ENCODE results near the gene ACTR3.

ACTR3 gene

DNA sequence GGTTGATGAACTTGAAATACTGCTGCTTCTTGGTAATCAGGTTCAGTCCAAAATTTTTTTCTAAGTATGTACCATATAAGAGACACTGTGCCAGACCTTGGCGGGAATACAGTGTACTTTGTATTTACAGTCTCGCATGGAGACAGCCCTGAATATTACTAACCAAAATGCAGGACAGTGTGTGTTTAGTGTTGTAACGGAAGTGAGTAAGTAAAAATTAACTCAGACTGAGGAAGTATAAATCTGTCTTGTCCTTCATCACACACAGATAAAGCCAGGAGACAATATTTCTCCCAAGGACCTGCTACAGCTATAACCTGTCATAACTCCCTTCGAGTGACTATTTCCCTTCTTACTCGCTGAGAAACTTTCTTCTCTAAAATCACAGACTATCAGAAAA is 76.9 kb downstream of the ACTR3 start:
- no peak for DNase-seq

DNA sequence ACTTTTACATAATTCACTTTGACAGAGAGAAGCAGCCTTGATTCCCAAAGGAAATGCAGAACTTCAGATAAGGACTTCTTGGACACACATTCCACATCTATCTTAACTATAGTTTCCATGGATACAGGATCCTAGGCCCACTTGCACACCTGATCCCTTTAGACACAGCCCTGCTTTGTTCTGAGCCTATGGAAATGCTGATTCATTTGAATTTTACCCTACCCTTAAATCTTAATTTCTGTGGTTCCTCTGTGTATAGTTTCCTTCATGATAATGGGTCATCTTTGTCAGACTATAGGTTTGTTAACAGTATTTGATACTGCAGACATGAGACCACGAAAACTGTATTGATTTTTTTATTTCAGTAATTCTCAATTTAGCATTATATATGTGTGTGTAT is 77.4 kb downstream of the ACTR3 start:
- no peak for DNase-seq

DNA sequence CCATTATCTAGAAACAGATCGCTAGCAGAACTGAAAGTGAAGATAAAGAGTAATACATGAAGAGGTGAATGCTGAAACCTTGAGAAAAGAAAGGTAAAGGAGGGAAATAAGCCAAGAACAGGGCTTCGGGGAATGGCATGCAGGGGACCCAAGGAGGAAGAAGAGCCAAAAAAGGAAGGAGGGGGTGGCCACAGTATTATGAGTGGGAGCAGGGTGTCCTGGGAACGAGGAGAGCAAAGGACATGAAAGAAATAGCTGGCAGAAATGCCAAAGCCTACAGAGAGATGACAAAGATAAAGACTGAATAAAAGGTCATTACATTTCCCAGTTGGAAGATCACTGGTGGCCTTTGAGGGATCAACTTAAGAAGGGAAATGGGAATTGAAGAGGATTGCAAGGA is 82.9 kb downstream of the ACTR3 start:
- no peak for DNase-seq

DNA sequence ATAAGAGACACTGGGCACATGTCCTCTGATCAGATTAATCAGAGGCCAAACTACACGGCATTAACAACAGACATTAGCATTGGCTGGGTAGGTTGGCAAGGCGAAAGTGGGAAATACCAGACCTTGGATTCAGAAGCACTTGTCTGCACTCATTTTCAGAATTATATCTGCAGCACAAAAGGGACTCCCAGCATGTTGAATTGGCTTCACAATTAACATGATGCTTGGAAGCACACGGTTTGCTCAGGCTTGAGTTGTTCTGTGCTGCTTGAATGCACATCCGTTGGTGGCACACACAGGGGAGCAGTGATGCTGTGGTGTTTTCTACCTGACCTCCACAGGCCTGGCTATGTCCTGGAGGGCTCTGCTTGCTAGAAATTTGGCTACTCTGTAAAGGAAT is 83.9 kb downstream of the ACTR3 start:
- no peak for DNase-seq

DNA sequence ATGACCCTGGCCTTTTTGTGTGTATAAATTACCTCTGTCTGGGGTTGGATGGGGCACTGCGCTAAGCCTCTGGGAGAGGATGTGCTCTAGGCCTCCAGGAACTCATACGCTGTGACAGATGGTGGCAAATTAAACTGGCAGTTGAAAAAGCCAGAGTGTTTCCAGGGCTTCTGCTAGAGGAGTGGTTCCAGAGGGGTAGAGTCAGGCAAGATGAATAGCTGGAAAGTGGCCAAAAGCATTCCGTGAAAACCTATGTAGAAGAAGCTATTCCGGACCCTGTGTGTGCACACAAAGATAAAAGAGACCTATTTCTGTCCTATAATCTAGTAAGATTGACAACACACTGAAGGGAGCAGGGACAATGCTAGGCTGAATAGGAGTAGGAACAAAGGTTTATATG is 84.8 kb downstream of the ACTR3 start:
- no peak for DNase-seq

DNA sequence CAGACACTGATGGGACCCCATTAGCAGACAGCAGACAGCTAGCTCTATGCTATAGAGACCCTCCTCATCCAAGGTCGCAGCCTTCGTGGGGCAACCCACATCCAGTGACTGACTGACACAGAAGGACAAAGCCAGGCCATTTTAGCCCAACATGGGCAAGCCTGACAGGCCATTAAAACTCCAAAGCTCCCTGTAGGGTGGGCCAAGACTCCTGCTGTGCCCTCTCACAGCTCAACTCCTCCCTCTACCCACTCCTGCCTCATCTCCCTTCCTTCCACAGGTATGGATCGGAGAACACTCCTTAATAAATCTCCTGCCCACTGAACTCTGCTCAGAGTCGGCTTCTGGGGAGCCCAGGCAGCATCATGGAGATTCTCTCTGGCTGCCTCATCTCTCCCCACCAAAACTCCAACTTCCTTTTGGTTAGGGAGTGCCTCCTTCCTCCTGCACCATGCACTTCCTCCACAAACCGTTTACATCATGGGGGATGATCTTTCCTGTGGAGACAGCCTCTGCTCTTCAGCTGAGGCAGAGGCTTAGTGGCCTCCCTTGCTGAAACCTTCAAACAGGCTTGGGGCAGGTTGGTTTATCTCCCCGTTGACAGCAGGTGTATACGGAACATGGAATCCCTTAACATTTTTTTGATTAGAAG is 86.5 kb downstream of the ACTR3 start:
- DNase-seq, result no peak

DNA sequence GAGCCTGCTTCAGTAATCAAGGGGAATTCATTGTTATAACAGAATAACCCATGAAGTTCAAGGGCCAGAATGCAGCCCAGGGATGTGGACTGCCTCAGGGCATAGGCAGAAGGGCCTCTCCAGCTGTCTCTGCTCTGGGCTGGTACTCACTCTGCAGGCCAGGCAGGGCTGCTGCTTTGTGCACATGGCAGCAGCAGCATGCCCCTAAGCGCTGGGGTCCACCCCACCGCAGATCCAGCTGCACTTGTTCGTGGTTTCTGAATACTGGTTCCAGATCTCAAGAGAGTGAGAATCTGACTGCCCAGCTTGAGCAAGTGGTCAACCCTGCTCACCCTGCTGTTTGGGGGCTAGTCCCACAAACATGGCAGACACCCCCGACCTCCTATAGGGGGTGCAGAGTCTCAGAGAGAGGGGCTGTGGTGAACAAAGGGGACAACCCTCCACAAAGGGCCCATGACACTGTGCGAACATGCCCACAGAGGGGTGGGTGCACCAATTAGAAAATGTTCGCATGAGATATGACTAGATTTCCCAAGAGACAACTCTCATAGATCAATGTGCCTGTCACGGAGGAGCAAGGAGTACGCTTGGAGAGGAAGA is 87.3 kb downstream of the ACTR3 start:
- DNase-seq, result no peak

DNA sequence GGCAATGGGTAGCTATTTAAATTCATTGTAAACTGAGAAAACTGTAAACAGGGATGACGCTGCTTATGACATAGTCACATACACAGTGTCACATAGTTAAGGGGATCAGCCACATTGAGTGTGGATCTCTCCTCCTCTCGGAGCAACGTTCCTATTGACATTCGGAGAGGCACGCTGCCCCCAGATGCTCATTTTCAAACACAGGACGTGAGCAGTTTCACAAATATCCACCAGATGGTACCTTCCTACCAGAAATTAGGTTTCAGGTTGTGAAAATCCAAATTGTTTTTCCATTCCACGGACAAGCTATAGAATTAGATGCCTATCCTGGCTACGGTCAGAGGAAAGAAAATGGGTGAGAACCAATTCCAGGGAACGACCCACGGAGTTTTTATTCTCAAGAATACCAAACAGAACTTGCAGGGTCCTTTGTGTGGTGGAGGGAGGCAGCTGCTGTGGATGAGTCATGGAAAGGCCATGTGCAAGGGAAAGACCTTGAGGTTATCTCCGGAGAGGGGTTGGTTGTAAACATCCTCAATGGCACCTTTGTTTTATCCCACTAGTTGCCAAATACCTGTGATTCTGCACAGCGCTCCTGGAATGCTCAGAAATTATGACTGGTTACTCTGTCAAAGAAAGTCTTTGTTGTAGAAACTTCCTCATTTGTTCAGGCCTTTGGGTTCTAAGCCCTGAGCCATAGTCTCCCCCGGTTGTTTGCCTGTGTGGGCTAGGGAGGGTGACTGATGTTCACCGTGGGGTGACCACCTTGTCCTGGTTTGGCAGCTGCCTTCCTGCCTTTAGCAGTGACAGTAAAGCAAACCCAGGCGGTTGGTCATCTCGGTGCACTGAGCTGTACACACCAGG is 88.0 kb downstream of the ACTR3 start:
- DNase-seq, result peak; percentile 9 to 35

DNA sequence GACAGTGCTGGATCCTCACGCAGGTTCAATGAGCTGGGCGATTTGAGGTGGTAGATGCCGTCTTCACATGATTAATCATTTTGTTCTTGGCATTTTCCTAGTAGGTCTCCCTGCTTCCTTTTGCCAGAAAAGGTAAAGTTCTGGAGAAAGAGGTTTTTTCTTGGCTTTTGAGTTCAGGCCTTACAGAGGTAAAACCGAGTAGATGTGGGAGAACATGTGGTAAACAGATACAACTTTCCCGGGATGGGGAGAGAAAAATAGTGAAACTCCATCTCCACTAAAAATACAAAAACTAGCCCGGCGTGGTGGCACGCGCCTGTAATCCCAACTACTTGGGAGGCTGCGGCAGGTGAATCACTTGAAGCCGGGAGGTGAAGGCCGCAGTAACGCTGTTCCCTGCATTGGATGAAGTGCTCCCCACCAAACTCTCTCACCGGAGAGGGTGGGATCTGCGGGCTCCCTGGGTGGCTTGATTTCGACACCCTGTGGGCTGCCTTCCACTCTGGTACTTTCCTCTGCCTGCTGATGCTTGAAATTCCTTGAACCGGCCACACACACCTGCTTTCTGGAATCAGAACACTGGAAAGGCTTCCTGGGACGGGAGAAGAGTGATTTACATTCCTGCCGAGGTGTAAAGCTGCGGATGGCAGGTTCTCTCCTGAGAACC is 88.8 kb downstream of the ACTR3 start:
- no peak for DNase-seq

DNA sequence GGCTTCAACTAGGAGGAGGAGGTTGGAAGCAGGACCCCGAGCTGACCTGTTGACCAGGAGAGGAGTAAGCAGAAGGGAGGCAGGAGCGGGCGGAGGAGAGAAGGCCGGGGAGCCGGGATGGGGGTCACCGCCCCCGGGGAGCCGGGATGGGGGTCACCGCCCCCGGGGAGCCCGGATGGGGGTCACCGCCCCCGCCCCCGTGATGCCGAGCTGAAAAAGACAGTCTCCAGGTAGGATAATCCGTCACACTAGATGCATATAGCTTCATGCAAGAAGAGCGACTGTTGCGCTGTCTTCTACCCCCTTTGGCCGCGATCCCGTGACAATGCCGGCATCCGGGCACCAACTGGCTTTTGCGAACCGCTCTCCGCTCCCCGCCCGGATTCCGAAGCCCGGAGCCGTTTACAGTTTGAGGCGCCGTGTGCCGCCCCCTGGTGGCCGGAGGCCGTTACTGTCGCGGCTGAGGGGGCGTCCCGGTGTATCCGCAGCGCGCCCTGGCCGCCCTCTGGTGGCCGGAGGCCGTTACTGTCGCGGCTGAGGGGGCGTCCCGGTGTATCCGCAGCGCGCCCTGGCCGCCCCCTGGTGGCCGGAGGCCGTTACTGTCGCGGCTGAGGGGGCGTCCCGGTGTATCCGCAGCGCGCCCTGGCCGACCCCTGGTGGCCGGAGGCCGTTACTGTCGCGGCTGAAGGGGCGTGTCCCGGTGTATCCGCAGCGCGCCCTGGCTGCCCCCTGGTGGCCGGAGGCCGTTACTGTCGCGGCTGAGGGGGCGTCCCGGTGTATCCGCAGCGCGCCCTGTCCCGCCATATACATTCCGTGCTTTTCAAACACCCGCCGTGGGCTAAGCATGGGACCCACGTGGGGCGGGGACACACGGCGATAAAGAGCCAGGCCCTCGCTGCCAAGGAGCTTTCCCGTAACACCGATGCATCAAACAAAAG is 89.6 kb downstream of the ACTR3 start:
- DNase-seq, result no peak

DNA sequence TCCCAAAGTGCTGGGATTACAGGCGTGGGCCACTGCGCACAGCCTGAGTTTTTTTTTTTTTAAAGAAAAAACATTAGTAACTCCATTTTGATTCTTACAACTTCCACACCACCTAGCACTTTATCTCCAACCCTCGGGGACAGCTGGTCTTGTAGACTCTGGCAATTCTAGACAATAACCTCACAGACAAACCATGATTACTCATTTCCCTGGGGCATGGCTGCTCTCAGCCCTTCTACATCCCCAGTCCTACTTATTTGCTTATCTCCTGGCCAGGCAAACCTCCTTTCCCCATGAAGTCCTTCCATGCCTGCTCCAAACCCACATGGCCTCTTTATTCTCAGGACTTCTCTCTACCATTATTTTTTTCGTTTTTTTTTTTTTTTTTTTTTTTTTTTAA is 91.1 kb downstream of the ACTR3 start:
- DNase-seq, result no peak

DNA sequence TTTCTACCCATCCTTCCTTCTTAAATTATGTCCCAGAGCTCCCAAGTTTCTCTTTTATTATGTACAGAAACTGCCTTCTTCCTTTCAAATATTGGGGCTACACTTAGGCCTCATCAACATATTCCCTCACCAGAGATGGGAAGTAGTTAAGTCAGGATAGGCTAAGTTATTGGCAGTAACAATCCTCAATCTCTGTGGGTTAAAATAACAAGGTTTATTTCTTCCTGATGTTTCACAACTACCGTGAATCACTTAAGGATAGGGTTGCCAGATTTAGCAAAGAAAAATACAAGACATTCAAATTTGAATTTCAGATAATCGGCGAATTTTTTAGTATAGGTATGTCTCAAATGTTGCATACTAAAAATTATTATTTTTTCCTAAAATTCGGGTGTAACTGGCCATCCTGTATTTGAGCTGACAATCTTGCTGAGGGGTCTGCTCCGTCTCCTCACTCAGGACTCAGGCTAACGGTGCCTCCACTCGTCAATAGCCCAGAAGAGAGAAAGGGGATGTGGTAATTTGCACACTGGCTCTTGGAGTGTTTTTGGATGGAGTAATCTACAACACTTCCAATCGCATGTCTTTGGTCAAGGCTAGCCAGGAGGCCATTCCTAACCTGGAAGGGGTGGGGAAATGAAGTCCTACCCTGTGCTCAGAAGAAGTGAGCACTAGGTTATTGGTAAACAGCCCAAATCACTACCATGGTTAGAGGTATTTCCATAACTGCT is 91.7 kb downstream of the ACTR3 start:
- DNase-seq, result no peak

DNA sequence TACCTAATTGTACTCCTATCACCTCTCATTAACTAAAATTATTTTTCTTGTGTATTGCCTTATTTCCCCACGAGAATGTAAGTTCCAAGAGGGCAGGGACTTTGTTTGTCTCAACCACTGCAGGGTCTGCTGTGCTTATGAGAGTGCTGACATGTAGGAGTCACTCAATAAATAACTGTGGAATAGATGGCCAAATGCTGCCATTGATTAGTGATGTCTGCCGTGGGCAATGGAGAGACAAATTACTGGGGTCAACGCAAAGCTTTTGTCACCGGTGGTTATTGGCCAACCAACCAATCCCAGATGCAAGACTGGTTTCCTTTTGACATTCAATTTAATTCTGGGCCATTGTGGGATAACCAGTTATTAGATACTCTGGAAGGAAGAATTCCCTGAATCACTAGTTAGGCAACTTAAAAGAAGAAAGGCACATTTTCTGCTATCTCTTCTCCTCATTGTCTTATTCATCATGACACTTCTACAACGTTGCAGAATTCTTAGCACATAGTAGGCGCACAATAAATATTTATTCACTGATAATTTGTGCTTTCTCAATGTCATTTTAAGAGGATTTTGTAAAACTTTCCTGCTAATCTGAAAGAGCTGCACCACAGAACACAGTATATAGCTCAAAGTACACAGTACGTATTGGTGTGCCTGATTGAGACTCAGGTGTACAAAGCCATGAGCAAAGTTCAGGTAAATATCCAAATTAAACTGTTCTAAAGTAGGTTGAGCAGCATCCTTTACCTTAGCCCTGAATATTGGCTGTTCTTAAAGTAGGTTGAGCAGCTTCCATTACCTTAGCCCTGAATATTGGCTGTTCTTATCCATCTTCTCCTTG is 95.9 kb downstream of the ACTR3 start:
- DNase-seq, result no peak

DNA sequence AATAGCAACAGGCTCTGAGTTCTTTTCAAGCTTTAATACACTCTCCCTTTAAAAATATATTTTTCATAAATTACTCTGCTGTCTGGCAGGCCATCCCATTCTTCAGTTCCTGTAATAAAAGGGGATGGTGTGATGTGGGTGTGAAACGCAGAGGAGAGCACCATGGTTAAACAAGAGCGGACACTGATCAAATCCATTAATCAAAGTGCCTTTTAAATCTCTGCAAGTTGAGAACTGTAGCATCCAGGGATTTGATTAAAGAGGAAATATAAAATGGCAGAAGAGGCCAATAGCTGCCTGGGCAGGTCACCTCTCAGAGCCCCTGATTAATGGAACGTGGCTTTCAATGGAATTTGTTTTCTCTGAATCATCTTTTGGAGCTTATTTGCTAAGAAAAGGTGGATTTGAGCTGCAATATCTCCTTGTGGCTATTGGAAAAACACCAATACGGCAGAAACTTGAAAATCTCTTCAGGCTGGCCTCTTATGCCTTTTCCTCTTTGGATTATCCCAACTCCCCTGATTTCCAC is 96.9 kb downstream of the ACTR3 start:
- no peak for DNase-seq

DNA sequence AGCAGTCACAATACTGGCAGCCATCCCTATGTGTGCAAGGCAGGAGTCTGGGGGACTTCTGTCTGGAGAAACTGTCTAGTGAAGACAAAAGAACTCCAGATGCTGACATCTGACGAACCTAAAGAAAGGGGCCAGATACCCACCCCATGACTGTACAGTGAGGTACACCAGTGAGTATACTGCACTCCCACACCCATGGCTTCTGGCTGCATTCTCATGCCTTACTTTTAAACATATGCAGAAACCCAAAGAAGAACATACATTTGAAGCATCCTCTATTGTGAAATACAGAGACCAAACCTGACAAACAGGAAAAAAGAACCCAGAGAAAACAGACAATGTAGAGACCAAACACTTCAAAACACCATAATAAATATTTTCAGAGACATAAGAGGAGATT is 102.2 kb downstream of the ACTR3 start:
- no peak for DNase-seq

DNA sequence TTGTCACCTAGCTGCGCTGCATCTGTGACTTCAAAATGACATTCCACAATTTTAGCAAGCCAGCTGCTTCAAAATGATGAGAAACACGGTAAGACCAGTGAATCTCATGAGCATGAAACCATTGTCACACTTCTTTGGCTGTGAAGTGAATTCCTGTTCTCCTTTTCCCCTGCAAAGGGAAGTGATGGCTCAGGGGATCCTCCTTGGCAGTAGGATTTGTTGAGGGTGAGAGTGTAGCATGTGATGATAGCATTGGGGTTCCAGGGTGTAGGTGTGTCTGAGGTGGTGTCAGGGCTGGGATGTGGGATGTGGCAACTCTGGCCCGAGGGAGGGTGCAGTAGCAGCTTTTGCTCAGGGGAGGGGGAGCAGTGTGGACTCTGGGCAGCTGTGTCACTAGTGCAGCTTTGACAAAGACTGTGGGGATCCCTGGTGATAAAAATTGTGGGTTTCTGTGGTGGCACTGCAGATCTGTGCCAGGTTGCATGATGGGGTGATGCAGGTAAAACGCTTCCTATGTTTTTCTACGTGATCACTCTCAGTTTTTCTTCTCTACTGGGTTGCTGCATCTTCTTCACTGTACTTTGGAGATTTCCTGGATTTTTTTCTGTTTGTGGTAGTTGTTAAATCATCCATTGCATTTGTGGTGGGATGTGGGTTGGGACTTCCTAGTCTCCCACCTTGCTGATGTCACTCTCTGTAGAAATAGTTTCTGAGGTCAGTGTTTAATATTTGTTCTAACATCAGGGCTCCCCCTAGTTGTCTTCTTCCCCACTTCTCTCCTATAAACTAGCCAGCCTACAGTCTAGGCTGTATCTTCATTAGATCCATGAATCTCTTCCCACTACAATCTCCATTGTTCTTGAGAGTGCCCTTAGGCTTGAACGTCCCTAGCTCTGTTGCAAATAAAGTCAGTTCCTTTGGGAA is 107.0 kb downstream of the ACTR3 start:
- DNase-seq, result no peak

DNA sequence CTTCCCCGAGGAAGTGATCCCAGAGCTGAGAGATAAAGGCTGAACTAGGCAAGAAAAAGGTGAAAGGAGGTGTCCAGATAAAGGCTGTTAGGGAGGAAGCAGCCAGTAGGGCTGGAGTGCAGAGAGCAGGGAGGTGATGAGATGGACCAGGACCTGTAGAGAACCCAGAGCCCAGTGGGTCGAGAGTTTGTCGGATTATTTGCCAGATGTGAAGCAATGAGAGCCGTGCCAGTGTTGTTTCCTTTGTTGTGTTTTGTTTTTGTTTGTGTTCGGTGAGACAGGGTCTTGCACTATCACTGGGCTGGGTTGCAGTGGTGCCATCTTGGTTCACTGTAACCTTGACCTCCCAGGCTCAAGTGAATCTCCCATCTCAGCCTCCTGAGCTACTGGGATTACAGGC is 111.3 kb downstream of the ACTR3 start:
- no peak for DNase-seq

DNA sequence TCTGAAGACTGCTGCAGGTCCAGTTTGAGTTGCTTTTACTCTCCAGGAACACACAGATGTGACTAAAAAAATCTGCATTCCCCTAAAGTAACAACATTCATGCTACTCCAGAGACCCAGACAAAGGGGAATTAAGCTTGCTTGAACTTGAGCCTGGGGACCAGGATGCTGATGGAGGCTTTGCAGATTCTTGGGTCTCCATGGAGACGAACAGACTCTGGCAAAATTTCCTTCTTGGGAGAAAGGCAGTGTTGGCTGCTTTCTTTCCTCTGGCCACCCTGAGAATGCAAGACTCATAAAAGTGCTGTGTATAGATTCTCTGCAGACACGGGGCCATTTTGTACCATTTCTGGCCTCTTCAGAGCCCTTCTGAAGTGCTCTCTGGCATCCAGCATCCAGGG is 112.0 kb downstream of the ACTR3 start:
- DNase-seq, result no peak

DNA sequence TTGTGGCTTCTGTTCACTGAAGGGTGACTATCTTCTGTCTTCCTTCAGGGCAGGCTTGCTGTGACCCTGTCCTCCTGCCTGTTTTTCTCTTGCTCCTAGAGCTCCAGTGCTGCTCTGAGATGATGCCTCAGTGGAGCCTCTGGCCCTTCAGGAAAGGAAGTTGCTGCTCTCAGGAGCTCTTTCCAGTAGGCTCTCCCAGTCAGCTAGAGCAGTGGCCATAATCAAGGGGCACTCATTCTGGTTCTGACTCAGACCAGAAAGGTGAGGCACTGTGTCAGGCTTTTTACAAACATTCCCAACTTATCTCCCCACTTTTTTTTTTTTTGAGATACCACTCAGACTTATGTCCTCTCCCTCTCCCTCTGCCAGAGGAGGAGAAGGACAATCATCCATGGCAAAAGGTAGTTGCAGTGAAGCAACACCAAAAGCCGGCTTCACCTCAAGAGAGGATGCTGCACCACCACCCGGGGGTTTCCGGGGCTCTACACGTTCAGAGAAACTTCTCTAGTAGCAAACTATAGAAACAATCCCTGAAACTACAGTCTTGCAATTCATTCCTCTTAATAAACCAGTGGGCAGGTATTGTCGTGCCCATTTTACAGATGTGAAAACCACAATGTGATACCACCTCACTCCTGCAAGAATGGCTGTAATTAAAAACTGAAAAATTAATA is 115.4 kb downstream of the ACTR3 start:
- DNase-seq, result no peak
